ENCODE measurements around the gene CSTF3.
"Not testable (repeated sequence)": the region's sequence is repeated elsewhere in the genome, so short reads cannot be mapped to it uniquely, and the experiment has no call there.

Gene CSTF3

GRCh38 chr11:33161120-33162005, at the start of gene CSTF3:
CSTF3 (minus strand) TSS chr11:33161480; CDS start chr11:33161325, 155 bp downstream.
- peak; percentile 99 for DNase-seq

- DNase-seq, result peak; percentile 35
Observed at GRCh38 chr11:33208150-33208549, 46.9 kb upstream of the CSTF3 start.

GRCh38 chr11:33207408-33207985, 46.2 kb upstream of the CSTF3 start:
- DNase-seq, result peak; percentile 13

DNA sequence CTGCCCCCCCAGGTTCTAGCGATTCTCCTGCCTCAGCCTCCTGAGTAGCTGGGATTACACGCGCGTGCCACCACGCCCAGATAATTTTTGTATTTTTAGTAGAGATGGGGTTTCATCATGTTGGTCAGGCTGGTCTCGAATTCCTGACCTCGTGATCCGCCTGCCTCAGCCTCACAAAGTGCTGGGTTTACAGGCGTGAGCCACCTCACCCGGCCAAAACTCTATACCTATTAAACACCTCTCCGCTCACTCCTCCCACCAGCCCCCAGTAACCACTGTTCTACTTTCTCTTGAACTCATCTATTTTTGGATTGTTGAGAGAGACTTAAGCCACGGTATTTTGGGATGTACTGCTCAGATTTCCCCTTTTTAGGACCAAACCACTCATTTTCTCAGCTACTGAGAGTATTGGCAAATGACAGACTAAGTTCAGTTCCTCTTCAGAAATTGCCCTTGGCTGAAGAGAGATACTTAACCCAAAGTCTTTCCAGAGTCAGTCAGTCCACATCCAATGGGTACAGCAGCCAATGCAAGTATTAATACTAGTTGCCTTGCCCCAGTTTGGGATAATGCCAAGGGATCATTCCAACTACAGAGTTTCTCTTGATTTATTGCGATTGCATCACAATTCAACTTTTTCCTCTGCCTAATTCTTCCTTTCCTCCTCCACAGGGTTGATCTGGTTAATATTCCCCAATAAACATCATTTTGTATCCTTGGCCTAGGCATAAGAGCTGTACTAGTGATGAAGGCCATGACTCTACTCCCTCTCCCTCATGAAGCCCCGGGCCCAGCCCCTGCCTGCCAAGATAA, 36.8 kb upstream of the CSTF3 start:
- DNase-seq, result no peak

- peak; percentile 82 for DNase-seq
Observed at GRCh38 chr11:33195462-33196173, 34.3 kb upstream of the CSTF3 start.

GRCh38 chr11:33194455-33194854, 33.2 kb upstream of the CSTF3 start:
- no peak for DNase-seq

DNA sequence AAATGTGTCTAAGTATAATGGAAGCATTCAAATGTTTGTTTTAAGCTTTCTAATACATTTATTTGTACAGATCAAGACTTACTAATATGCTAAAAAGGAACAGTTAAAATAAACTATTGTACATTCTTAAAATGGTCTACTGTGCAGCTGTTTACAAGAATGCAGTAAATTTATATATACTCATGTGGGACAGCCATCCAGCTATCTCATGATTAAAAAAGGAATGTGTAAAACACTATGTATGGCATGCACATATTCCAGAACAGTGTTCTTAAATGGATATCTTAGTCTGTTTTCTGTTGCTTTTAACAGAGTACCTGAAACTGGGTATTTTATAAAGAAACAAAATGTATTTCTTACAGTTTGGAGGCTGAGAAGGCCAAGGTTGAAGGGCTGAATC, 30.2 kb upstream of the CSTF3 start:
- no peak for DNase-seq

DNA sequence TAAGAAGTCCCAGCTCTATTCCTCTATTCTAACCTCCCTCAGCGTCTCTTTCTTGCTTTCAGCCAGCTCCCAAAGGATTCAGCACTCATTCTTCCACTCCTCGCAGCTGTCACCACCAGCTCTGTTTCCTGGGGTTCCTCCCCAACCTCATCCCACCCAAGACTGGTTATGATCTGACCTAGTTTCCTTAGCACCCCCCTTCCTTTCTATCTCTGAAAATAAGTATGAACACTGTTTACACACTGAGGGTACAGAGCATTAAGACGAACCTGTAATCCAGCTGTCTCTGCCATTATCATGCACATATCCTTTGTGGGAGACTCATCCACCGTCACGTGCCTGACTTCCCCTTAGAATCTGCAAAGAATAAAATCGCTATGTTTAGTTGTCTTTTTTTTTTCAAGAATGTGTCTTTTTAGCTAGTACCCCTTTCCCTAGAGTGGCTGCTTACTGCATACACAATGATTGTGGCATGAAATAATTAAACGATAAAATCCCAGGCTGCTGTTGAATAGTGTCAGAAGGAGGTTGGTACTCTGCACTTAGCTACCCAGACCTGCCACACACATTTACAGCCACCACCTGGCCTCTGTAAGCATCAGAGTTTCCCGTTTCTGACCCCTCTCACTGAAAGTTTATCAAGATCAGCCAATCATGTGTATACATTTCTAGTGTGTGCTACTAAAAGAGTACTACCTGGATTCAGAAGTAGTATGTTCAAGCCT, 26.9 kb upstream of the CSTF3 start:
- peak; percentile 47 for DNase-seq

- DNase-seq, result no peak
Observed at GRCh38 chr11:33185756-33186155, 24.5 kb upstream of the CSTF3 start.

GRCh38 chr11:33182246-33182878, 21.1 kb upstream of the CSTF3 start:
- peak; percentile 97 for DNase-seq

DNA sequence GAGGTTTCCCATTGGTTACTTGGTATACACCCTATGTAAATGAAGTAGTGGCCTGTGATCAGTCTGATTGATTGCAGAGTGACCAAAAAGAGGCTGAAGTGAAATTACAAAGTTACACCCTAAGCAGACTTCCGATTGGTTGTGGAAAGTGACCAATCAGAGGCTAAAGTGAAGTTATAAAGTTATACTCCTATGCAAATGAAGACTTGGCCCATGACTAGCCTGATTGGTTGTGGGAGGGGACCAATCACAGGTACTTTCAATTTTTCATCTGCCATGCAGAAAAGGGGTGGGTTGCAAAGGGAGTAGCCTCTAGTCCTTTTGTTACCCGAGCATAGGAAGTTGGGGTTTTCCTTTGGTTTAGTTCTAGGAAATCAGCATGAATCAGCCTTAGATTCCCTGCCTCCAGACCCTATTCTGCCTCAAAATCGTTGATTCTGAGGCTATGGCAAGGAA, 18.1 kb upstream of the CSTF3 start:
- DNase-seq, result no peak

DNA sequence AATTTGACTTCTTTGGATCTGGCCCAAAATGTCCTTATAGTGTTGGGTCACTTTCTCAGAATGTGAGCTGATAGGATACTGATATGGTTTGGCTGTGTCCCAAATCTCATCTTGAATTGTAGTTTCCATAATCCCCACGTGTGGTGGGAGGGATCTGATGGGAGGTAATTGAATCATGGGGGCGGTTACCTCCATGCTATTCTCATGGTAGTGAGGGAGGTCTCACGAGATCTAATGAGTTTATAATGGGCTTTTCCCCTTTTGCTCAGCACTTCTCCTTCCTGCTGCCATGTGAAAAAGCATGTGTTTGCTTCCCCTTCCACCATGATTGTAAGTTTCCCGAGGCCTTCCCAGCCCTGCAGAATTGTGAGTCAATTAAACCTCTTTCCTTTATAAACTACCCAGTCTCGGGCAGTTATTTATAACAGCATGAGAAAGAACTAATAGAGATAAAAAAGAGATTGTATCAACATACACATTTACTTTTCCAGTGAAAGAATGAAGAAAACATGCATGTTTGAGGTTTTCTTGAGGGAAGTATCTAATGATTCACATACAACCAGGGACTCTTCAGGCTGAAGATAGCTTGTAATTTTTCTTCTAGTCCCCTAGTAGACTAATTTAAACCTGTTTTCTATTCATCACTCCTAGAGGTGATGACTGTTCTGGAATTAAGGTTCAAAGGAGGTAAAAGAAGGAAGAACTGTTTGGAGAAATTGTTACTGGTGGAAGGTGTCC, 17.3 kb upstream of the CSTF3 start:
- DNase-seq, result peak; percentile 63

- DNase-seq, result peak; percentile 37
Observed at GRCh38 chr11:33177676-33178336, 16.5 kb upstream of the CSTF3 start.

DNA sequence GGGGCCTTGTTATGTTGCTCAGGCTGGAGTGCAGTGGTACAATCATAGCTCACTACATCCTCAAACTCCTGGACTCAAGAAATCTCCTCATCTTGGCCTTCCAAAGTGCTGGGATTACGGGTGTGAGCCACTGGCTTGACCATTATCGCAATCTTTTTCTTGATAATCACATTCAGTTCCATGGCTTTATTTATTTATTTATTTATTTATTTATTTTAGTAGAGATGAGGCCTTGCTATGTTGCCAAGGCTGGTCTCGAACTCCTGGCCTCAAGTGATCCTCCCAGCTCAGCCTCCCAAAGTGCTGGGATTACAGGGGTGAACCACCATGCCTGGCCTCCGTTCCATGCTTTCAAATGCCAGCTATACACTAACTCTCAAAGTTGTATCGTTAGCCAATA, 15.5 kb upstream of the CSTF3 start:
- DNase-seq, result not testable (repeated sequence)

GRCh38 chr11:33172996-33173395, 11.7 kb upstream of the CSTF3 start:
- DNase-seq, result no peak

DNA sequence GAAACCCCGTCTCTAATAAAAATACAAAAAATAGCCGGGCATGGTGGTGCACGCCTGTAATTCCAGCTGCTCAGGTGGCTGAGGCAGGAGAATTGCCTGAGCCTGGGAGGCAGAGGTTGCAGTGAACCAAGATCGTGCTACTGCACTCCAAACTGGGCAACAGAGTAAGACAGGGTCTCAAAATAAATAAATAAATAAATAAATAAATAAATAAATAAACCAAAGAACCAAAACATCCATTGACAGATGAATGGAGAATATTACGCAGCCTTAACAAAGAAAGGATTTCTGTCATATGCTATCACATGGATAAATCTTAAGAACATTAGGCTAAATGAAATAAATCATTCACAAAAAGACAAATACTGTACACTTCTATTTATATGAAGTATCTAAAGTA, 11.1 kb upstream of the CSTF3 start:
- no peak for DNase-seq

- DNase-seq, result no peak
Observed at GRCh38 chr11:33171251-33171650, 10.0 kb upstream of the CSTF3 start.

GRCh38 chr11:33168709-33169200, 7.5 kb upstream of the CSTF3 start:
- DNase-seq, result no peak

DNA sequence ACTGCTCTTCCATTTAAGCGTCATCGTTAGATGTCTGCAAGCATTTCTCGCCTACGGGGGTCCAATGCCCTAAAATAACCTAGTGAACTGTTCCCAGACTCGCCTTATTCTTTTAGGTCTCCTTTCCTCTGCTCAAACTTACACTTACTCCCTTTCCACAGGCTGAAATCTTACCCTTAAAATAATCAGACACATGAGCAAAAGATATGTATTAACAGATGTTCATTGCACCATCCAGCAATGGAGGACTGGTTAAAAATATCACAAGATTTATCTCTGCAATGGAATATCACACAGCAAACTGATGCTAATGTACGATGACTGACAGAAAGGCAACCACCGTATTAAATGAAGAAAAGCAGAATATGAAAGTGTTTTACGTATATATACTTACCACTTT, 1.6 kb upstream of the CSTF3 start:
- DNase-seq, result no peak

GRCh38 chr11:33160587-33160986, 693 bp downstream of the CSTF3 start:
- no peak for DNase-seq

All from NCI-H146 (cell line).